Caco-2 (cell line): Measurements from ENCODE around the gene PINK1. TPM values are rescaled to one million over a fixed set of nuclear protein-coding genes. Genes with fewer than 3 reads are reported as not detected.

Experiments
- BruUV-seq: library from RNA; stranded (reverse); fragments of 400-500 nt; replicated peaks from 2 replicates; lab custom pipeline; 2021; lab: Mats Ljungman, UMichigan
- CTCF ChIA-PET: fragments of 300-600 bp; sonication (Branson Sonifier 250); formaldehyde crosslinking; loops from one replicate; lab custom pipeline; 2022; ENCODE audit warnings: antibody characterized with exemption; lab: Charles Lee
- POLR2A ChIA-PET: fragments of 300-600 bp; sonication (Branson Sonifier 250); formaldehyde crosslinking; loops from one replicate; lab custom pipeline; 2022; ENCODE audit warnings: antibody characterized with exemption; lab: Charles Lee
- DNase-seq, 2 experiments: peaks; one replicate each; pipeline versions ENCODE4 v3.0.0 to v3.0.0-alpha.2; 2020 to 2022
- H3K27me3 ChIP-seq: replicated peaks from 2 replicates; pipeline ENCODE4 v1.6.0; 2011; ENCODE audit warnings: low read length; ENCODE audit not compliant: control insufficient read depth, insufficient read depth
- H3K36me3 ChIP-seq: 2 replicates; pipeline ENCODE4 v1.5.1; 2011; ENCODE audit warnings: low read length; ENCODE audit not compliant: control insufficient read depth, insufficient read depth
- H3K4me1 ChIP-seq: fragments of 250-450 bp; sonication (Bioruptor Pico); 2 replicates; pipeline ENCODE4 v1.5.1; 2020; ENCODE audit warnings: mild to moderate bottlenecking
- H3K4me3 ChIP-seq: 2 replicates; pipeline ENCODE4 v1.5.1; 2011; ENCODE audit warnings: low read depth, mild to moderate bottlenecking, control low read depth, low read length
- H3K9me3 ChIP-seq: fragments of 250-450 bp; sonication (Bioruptor Pico); 2 replicates; pipeline ENCODE4 v1.5.1; 2020; ENCODE audit warnings: mild to moderate bottlenecking, moderate library complexity
- H3K27ac Mint-ChIP-seq: one replicate; pipeline ENCODE4 v1.8.0; 2022; ENCODE audit warnings: mixed read lengths; ENCODE audit not compliant: unreplicated experiment
- H3K27me3 Mint-ChIP-seq: one replicate; pipeline ENCODE4 v1.8.0; 2022; ENCODE audit warnings: mixed read lengths; ENCODE audit not compliant: insufficient read depth, unreplicated experiment
- H3K36me3 Mint-ChIP-seq: one replicate; pipeline ENCODE4 v1.8.0; 2022; ENCODE audit warnings: mild to moderate bottlenecking, mixed read lengths; ENCODE audit not compliant: insufficient read depth, unreplicated experiment
- H3K4me1 Mint-ChIP-seq: one replicate; pipeline ENCODE4 v1.8.0; 2022; ENCODE audit warnings: low read depth, mixed read lengths; ENCODE audit not compliant: unreplicated experiment
- H3K4me3 Mint-ChIP-seq: one replicate; pipeline ENCODE4 v1.8.0; 2022; ENCODE audit warnings: mild to moderate bottlenecking, moderate library complexity, mixed read lengths; ENCODE audit not compliant: unreplicated experiment
- H3K9me3 Mint-ChIP-seq: one replicate; pipeline ENCODE4 v1.8.0; 2022; ENCODE audit warnings: mixed read lengths; ENCODE audit not compliant: unreplicated experiment
- intact Hi-C: fragments of 100-400 bp; cut with micrococcal nuclease; formaldehyde crosslinking; loops from one replicate; pipeline ENCODE4 v1.10.0; 2022; ENCODE audit not compliant: unreplicated experiment
- total RNA-seq: library from RNA; stranded (reverse); gene quantifications from 2 replicates; pipeline ENCODE4 v1.2.3, GENCODE V29; 2022
- TF ChIP-seq, protein P1 (sequence below), 2 experiments: fragments of 200-600 bp in 1 of 2; IDR thresholded peaks; 1 replicate in 1 of 2; 2 replicates in 1 of 2; pipeline versions ENCODE4 v1.5.1 to v1.8.0; 2011 to 2022; ENCODE audit warnings: antibody characterized with exemption in 1 of 2, control low read depth in 1 of 2, inconsistent platforms in 1 of 2, low read depth in 1 of 2, low read length in 1 of 2, mild to moderate bottlenecking in 1 of 2, moderate library complexity in 1 of 2; ENCODE audit not compliant: insufficient read depth in 1 of 2, severe bottlenecking in 1 of 2, unreplicated experiment in 1 of 2

PINK1 gene
- total RNA-seq, 1 experiment from 2014 or later = 23.2 TPM

DNA sequence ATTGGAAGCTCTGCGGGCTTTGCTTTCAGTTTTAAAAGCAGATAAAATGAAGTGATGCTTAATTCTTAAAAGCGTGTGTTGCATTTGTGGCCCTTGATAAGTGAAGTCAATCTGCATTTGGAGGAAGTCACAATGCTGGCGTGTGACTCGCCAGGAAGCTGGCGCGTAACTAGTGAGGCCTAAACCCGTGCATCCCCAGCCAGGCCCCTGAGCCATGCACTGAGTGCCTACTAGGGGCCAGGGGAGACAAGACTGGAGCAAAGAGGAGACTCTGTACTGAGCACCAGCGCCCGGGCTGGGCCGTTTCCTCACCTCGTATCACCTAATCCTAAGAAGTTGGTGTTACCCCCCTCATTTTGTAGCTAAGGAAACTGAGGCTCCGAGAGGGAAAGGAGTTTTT, 32.5 kb downstream of the PINK1 start:
- Mint-ChIP-seq H3K9me3 (no peaks in the 10 kb centered on the region), H3K27ac (no peak overlapping the region), H3K27me3 (no peaks in the 10 kb centered on the region), H3K4me1 (peaks cover 7% of the 10 kb centered on the region), H3K36me3 (peaks cover 8% of the 10 kb centered on the region), H3K4me3 (no peak overlapping the region)
- no peaks in the 10 kb centered on the region for H3K9me3 ChIP-seq
- DNase-seq = no peak
- no peaks in the 10 kb centered on the region for H3K4me1 ChIP-seq
- H3K4me3 ChIP-seq = no peak overlapping the region
- intact Hi-C loops = no loop called here
- BruUV-seq = no TSS peak
- H3K36me3 ChIP-seq = no peaks in the 10 kb centered on the region
- TF ChIP-seq, protein P1, sequence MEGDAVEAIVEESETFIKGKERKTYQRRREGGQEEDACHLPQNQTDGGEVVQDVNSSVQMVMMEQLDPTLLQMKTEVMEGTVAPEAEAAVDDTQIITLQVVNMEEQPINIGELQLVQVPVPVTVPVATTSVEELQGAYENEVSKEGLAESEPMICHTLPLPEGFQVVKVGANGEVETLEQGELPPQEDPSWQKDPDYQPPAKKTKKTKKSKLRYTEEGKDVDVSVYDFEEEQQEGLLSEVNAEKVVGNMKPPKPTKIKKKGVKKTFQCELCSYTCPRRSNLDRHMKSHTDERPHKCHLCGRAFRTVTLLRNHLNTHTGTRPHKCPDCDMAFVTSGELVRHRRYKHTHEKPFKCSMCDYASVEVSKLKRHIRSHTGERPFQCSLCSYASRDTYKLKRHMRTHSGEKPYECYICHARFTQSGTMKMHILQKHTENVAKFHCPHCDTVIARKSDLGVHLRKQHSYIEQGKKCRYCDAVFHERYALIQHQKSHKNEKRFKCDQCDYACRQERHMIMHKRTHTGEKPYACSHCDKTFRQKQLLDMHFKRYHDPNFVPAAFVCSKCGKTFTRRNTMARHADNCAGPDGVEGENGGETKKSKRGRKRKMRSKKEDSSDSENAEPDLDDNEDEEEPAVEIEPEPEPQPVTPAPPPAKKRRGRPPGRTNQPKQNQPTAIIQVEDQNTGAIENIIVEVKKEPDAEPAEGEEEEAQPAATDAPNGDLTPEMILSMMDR (IDR thresholded peaks at IDR 0.05; ENCODE audit: insufficient read depth in 1 of 2, low read depth in 1 of 2, low read length in 1 of 2, severe bottlenecking in 1 of 2, unreplicated experiment in 1 of 2) = no peak
- ChIA-PET CTCF (no interaction called here), POLR2A (no interaction called here)
- H3K27me3 ChIP-seq = no peaks in the 10 kb centered on the region

DNA sequence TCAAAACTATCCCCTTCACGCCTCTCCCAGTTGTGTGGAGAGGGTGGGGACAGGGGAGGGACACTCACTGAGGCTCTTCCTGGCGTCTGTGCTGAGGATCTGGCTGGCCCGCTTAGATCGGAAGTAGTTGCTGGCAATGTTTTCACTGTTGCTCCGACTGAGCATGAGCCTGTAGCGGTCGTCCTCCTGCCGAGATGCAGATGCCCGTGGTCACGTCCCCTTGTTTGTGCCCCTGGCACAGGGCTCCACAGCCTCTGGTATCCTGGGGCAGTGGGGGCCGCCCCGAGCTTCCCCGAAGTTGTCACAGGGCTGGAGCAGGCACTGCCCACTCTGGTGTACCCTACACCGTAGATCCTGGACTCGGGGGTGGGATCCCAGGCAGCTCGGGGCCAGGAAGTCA, 32.9 kb downstream of the PINK1 start:
- no peak overlapping the region for H3K4me3 ChIP-seq
- ChIA-PET POLR2A (no interaction called here), CTCF (no interaction called here)
- no peaks in the 10 kb centered on the region for H3K9me3 ChIP-seq
- no peaks in the 10 kb centered on the region for H3K36me3 ChIP-seq
- no peak for DNase-seq
- Mint-ChIP-seq H3K27me3 (no peaks in the 10 kb centered on the region), H3K27ac (no peak overlapping the region), H3K36me3 (peaks cover 4% of the 10 kb centered on the region), H3K9me3 (no peaks in the 10 kb centered on the region), H3K4me1 (peaks cover 7% of the 10 kb centered on the region), H3K4me3 (no peak overlapping the region)
- no peaks in the 10 kb centered on the region for H3K27me3 ChIP-seq
- BruUV-seq = no TSS peak
- TF ChIP-seq, protein P1 (IDR thresholded peaks at IDR 0.05; ENCODE audit: insufficient read depth in 1 of 2, low read depth in 1 of 2, low read length in 1 of 2, severe bottlenecking in 1 of 2, unreplicated experiment in 1 of 2) = no peak
- H3K4me1 ChIP-seq = no peaks in the 10 kb centered on the region
- intact Hi-C loops = no loop called here

DNA sequence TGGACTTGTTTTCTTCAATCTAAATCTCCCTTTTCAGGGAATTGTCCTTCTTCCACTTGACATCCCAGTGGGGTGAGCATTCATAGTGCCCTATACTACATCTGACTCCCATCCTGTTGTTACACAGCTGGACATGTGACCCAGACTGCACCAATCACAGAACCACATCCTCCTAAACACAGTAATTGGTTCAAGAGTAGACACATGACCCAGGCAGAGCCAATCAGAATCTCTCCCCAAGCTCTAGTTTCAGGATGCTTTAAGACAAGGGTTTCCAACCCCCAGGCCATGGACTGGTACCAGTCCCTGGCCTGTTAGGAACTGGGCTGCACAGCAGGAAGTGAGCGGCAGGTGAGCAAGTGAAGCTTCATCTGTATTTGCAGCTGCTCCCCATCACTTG, 33.5 kb downstream of the PINK1 start:
- no peak for DNase-seq
- ChIA-PET POLR2A (no interaction called here), CTCF (no interaction called here)

More for the DNA sequence above, 33.5 kb downstream of the PINK1 start:
- no peak overlapping the region for H3K4me3 Mint-ChIP-seq
- intact Hi-C loops = no loop called here
- TF ChIP-seq, protein P1 (IDR thresholded peaks at IDR 0.05; ENCODE audit: insufficient read depth in 1 of 2, low read depth in 1 of 2, low read length in 1 of 2, severe bottlenecking in 1 of 2, unreplicated experiment in 1 of 2) = no peak
- H3K27me3 ChIP-seq = no peaks in the 10 kb centered on the region
- peaks cover 7% of the 10 kb centered on the region for H3K4me1 Mint-ChIP-seq
- H3K9me3 Mint-ChIP-seq = no peaks in the 10 kb centered on the region
- no peaks in the 10 kb centered on the region for H3K36me3 Mint-ChIP-seq
- no peak overlapping the region for H3K4me3 ChIP-seq
- no peaks in the 10 kb centered on the region for H3K4me1 ChIP-seq
- no TSS peak for BruUV-seq
- no peaks in the 10 kb centered on the region for H3K9me3 ChIP-seq
- no peak overlapping the region for H3K27ac Mint-ChIP-seq
- H3K27me3 Mint-ChIP-seq = no peaks in the 10 kb centered on the region
- H3K36me3 ChIP-seq = no peaks in the 10 kb centered on the region
